HEK293 (cell line): ENCODE measurements around the gene TWIST1.

ENCODE experiments used
- CTCF ChIA-PET: fragments of 350-600 bp; formaldehyde crosslinking; extraction: SDS; loops from one replicate; lab custom pipeline; 2021; ENCODE audit warnings: antibody characterized with exemption; lab: Yijun Ruan, JAX
- POLR2A ChIA-PET: fragments of 300-600 bp; formaldehyde crosslinking; extraction: SDS; loops from one replicate; lab custom pipeline; 2020; ENCODE audit warnings: antibody characterized with exemption, inconsistent platforms; lab: Yijun Ruan, JAX
- H3K27ac ChIP-seq: fragments of 200-500 bp; sonication (Bioruptor generic); 2 replicates; pipeline ENCODE4 v1.5.1; 2014; ENCODE audit warnings: low read depth, low read length, control low read depth, inconsistent platforms; ENCODE audit errors: extremely low read depth
- H3K36me3 ChIP-seq, 2 experiments: fragments of 200-500 bp in 1 of 2; sonication (Bioruptor generic) in 1 of 2; 1 replicate in 1 of 2; 2 replicates in 1 of 2; pipeline ENCODE4 v1.5.1; 2014 to 2017; ENCODE audit warnings: inconsistent platforms in 2 of 2, low read length in 2 of 2; ENCODE audit not compliant: control insufficient read depth in 2 of 2, insufficient read depth in 1 of 2
- H3K4me1 ChIP-seq: fragments of 200-500 bp; sonication (Bioruptor generic); 2 replicates; pipeline ENCODE4 v1.5.1; 2014; ENCODE audit warnings: mild to moderate bottlenecking, low read length, inconsistent platforms; ENCODE audit not compliant: control insufficient read depth, insufficient read depth
- H3K4me3 ChIP-seq: 2 replicates; pipeline ENCODE4 v1.5.1; 2011; ENCODE audit warnings: low read depth, mild to moderate bottlenecking, control low read depth, low read length, moderate library complexity
- H3K9me3 ChIP-seq: fragments of 200-500 bp; sonication (Bioruptor generic); 2 replicates; pipeline ENCODE4 v1.5.1; 2014; ENCODE audit warnings: low read depth, low read length, inconsistent platforms; ENCODE audit not compliant: control insufficient read depth, insufficient read depth
- GLIS1 ChIP-seq: fragments of 450-650 bp; formaldehyde crosslinking; IDR thresholded peaks from 2 replicates; pipeline ENCODE4 v1.5.1; 2016; ENCODE audit warnings: missing biosample characterization, missing genetic modification characterization
- HIC1 ChIP-seq: fragments of 450-650 bp; formaldehyde crosslinking; IDR thresholded peaks from 2 replicates; pipeline ENCODE4 v1.5.1; 2016; ENCODE audit warnings: missing biosample characterization, missing genetic modification characterization
- KLF10 ChIP-seq: fragments of 450-650 bp; IDR thresholded peaks from 2 replicates; pipeline ENCODE4 v1.5.1; 2018; ENCODE audit warnings: missing biosample characterization, mild to moderate bottlenecking, missing genetic modification characterization
- PBX3 ChIP-seq: sonication (generic); formaldehyde crosslinking; IDR thresholded peaks from 2 replicates; pipeline ENCODE4 v1.8.1; 2022; ENCODE audit warnings: mild to moderate bottlenecking, moderate library complexity, missing genetic modification reagents
- SP2 ChIP-seq: fragments of 450-650 bp; formaldehyde crosslinking; IDR thresholded peaks from 2 replicates; pipeline ENCODE4 v1.5.1; 2016; ENCODE audit warnings: missing biosample characterization, missing genetic modification characterization
- YY2 ChIP-seq: fragments of 450-650 bp; formaldehyde crosslinking; IDR thresholded peaks from 2 replicates; pipeline ENCODE4 v1.5.1; 2016; ENCODE audit warnings: missing biosample characterization, missing genetic modification characterization
- ZBTB20 ChIP-seq: fragments of 450-650 bp; formaldehyde crosslinking; IDR thresholded peaks from 2 replicates; pipeline ENCODE4 v1.5.1; 2016; ENCODE audit warnings: missing biosample characterization, missing genetic modification characterization
- ZBTB7A ChIP-seq: fragments of 450-650 bp; formaldehyde crosslinking; IDR thresholded peaks from 2 replicates; pipeline ENCODE4 v1.5.1; 2016; ENCODE audit warnings: low read depth, missing biosample characterization, missing genetic modification characterization
- ZFP37 ChIP-seq: fragments of 450-650 bp; formaldehyde crosslinking; IDR thresholded peaks from 2 replicates; pipeline ENCODE4 v1.5.1; 2016; ENCODE audit warnings: missing biosample characterization, missing genetic modification characterization
- ZNF266 ChIP-seq: fragments of 450-650 bp; formaldehyde crosslinking; IDR thresholded peaks from 2 replicates; pipeline ENCODE4 v1.5.1; 2016; ENCODE audit warnings: missing biosample characterization, missing genetic modification characterization, low read depth
- ZNF274 ChIP-seq, 2 experiments: fragments of 200-500 bp in 1 of 2; fragments of 450-650 bp in 1 of 2; sonication (Bioruptor generic) in 1 of 2; formaldehyde crosslinking in 1 of 2; IDR thresholded peaks; 2 replicates each; pipeline versions ENCODE4 v1.5.1 to v1.6.1; 2014 to 2016; ENCODE audit warnings: borderline replicate concordance in 1 of 2, inconsistent platforms in 1 of 2, low read length in 1 of 2, missing biosample characterization in 1 of 2, missing genetic modification characterization in 1 of 2
- ZNF335 ChIP-seq: fragments of 450-650 bp; formaldehyde crosslinking; conservative IDR thresholded peaks from 2 replicates; pipeline ENCODE4 v1.5.1; 2016; ENCODE audit warnings: missing biosample characterization, missing genetic modification characterization
- ZNF341 ChIP-seq: fragments of 450-650 bp; formaldehyde crosslinking; IDR thresholded peaks from 2 replicates; pipeline ENCODE4; 2016; ENCODE audit warnings: low read depth, missing biosample characterization, missing genetic modification characterization
- ZNF423 ChIP-seq: fragments of 450-650 bp; formaldehyde crosslinking; IDR thresholded peaks from 2 replicates; pipeline ENCODE4 v1.5.1; 2016; ENCODE audit warnings: missing biosample characterization, missing genetic modification characterization
- ZNF561 ChIP-seq: fragments of 450-650 bp; IDR thresholded peaks from 2 replicates; pipeline ENCODE4 v1.5.1; 2018; ENCODE audit warnings: missing biosample characterization, missing genetic modification characterization, borderline replicate concordance
- ZNF623 ChIP-seq: fragments of 450-650 bp; formaldehyde crosslinking; IDR thresholded peaks from 2 replicates; pipeline ENCODE4 v1.5.1; 2016; ENCODE audit warnings: missing biosample characterization, missing genetic modification characterization
- ZNF707 ChIP-seq: fragments of 450-650 bp; formaldehyde crosslinking; IDR thresholded peaks from 2 replicates; pipeline ENCODE4 v1.5.1; 2016; ENCODE audit warnings: missing biosample characterization, missing genetic modification characterization
- ZNF785 ChIP-seq: fragments of 450-650 bp; formaldehyde crosslinking; IDR thresholded peaks from 2 replicates; pipeline ENCODE4 v1.5.1; 2016; ENCODE audit warnings: missing biosample characterization, missing genetic modification characterization
- TF ChIP-seq, protein P1 (sequence below): fragments of 450-650 bp; formaldehyde crosslinking; IDR thresholded peaks from 2 replicates; pipeline ENCODE4 v1.5.1; 2016; ENCODE audit warnings: missing biosample characterization, missing genetic modification characterization, low read depth

TWIST1 gene

DNA sequence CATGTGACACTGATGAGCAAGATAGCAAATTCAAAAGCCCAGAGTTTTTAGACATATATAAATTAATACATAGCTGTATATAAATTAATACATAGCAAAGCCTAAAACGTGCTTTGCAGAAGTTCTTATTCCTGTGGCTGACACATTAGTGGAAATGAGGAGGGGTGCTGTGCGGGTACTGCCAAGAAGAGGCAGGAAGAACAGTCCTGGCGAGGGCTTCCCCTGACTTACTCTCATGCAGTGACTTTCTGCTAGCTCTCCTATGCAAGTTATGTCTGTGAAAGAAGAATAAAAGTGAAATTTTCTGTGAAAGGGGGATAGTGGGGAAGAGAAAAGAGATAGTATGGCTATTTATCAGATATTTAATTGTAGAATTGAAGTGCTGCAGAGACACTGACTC, 27.6 kb downstream of the TWIST1 start (continued):
- TF ChIP-seq ZNF274 (IDR thresholded peaks at IDR 0.05; ENCODE audit: low read length) (no peak), ZNF274 (tag by site-specific recombination; IDR thresholded peaks at IDR 0.05; ENCODE audit: borderline replicate concordance) (no peak), SP2 (tag by site-specific recombination) (no peak), YY2 (no peak), ZNF423 (no peak), HIC1 (tag by site-specific recombination) (no peak)
- TF ChIP-seq, all 188 proteins: peak for 0

- ChIA-PET POLR2A (no interaction called here), CTCF (no interaction called here)
Measured at GRCh38 chr7:19089378-19089777, 28.1 kb downstream of the TWIST1 start.

DNA sequence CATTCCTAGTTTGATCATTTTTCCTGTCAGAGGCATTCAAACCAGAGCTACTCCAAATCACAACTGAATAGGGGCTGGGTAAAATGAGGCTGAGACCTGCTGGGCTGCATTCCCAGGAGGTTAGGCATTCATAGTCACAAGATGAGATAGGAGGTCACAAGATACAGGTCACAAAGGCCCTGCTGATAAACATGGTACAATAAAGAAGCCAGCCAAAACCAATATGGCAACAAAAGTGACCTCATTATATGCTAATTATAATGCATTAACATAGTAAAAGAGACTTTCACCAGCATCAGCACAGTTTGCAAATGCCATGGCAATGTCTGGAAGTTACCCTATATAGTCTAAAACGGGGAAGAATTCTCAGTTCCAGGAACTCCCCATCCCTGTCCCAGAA, 37.3 kb downstream of the TWIST1 start:
- Histone ChIP-seq H3K4me3 (no peak overlapping the region), H3K36me3 (no peaks in the 10 kb centered on the region), H3K9me3 (no peaks in the 10 kb centered on the region), H3K27ac (no peak overlapping the region), H3K4me1 (no peaks in the 10 kb centered on the region)
- ChIA-PET CTCF (no interaction called here), POLR2A (no interaction called here)
- TF ChIP-seq, protein P1, sequence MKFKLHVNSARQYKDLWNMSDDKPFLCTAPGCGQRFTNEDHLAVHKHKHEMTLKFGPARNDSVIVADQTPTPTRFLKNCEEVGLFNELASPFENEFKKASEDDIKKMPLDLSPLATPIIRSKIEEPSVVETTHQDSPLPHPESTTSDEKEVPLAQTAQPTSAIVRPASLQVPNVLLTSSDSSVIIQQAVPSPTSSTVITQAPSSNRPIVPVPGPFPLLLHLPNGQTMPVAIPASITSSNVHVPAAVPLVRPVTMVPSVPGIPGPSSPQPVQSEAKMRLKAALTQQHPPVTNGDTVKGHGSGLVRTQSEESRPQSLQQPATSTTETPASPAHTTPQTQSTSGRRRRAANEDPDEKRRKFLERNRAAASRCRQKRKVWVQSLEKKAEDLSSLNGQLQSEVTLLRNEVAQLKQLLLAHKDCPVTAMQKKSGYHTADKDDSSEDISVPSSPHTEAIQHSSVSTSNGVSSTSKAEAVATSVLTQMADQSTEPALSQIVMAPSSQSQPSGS (tag by site-specific recombination) = no peak
- TF ChIP-seq ZNF623 (tag by site-specific recombination) (no peak), GLIS1 (no peak), ZNF335 (tag by site-specific recombination) (no peak), ZNF561 (tag by site-specific recombination) (no peak), ZBTB20 (tag by site-specific recombination) (no peak), ZFP37 (tag by site-specific recombination) (no peak), ZBTB7A (tag by site-specific recombination) (no peak), ZNF707 (tag by site-specific recombination) (no peak), ZNF341 (tag by site-specific recombination) (no peak), PBX3 (CRISPR knock-in tag) (no peak)

More at GRCh38 chr7:19089378-19089777, 28.1 kb downstream of the TWIST1 start:
- H3K27ac ChIP-seq = no peak overlapping the region
- TF ChIP-seq ZNF266 (tag by site-specific recombination) (no peak), KLF10 (tag by site-specific recombination) (no peak), ZNF785 (no peak)
- no peaks in the 10 kb centered on the region for H3K9me3 ChIP-seq
- no peaks in the 10 kb centered on the region for H3K36me3 ChIP-seq
- no peaks in the 10 kb centered on the region for H3K4me1 ChIP-seq
- no peak overlapping the region for H3K4me3 ChIP-seq
